VCaP (cell line): Measurements from ENCODE around the gene MYBPC2.

ENCODE experiments used
- H3K27ac ChIP-seq: fragments of 450-650 bp; 2 replicates; pipeline ENCODE4 v1.5.1; 2017
- TF ChIP-seq, protein P1 (sequence below): fragments of 450-650 bp; conservative IDR thresholded peaks from 2 replicates; pipeline ENCODE4 v1.5.1; 2017; ENCODE audit warnings: mild to moderate bottlenecking, moderate library complexity

Gene MYBPC2

DNA sequence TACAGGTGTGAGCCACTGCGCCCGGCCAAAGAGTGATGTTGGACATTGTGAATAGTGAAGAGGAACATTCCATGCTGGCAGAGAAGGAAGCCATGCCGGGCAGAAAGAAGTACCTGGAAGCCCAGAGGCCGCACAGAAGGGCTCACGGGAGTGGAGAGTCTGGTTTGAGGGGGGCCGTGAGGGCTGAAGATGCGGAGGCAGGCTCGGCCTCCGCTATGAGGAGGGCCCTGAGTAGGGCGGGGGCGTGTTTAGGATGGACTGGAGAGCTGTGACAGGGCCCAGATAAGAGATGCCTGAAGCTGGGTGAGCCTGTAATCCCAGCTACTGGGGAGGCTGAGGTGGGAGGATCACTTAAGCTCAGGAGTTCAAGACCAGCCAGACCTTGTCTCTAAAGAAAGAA lies 76.7 kb downstream of the MYBPC2 start:
- TF ChIP-seq, protein P1, sequence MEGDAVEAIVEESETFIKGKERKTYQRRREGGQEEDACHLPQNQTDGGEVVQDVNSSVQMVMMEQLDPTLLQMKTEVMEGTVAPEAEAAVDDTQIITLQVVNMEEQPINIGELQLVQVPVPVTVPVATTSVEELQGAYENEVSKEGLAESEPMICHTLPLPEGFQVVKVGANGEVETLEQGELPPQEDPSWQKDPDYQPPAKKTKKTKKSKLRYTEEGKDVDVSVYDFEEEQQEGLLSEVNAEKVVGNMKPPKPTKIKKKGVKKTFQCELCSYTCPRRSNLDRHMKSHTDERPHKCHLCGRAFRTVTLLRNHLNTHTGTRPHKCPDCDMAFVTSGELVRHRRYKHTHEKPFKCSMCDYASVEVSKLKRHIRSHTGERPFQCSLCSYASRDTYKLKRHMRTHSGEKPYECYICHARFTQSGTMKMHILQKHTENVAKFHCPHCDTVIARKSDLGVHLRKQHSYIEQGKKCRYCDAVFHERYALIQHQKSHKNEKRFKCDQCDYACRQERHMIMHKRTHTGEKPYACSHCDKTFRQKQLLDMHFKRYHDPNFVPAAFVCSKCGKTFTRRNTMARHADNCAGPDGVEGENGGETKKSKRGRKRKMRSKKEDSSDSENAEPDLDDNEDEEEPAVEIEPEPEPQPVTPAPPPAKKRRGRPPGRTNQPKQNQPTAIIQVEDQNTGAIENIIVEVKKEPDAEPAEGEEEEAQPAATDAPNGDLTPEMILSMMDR, result no peak
- no peak overlapping the region for H3K27ac ChIP-seq

DNA sequence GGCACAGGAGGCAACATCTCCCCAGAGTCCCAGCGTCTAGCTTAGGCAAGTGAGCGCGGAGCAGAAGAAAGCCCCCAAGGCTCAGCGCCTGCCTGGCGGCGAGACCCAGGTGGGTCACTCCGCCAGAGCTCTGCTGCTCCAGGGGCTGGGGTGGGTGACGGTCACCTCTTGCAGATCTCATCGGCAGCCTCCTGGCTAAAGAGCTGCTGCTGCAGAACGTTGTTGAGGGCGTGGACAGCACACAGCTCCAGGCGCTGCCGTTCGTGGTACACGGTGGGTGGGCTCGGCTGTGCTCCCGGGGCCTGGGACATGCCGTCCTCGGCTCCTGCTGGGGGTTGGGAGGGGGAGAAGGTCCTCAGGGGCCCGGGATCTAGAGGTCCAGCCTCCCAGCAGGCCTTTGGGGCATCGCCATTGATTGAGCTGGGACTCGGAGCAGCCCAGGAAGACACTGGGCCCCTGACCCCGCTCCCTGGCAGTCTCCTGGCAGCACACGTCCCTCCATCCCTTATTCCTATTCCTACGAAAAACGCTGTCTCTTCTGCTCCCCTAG lies 77.5 kb downstream of the MYBPC2 start:
- TF ChIP-seq, protein P1, result no peak
- peak overlapping the region; percentile 66; the same call in 1 of the 2 replicates for H3K27ac ChIP-seq

DNA sequence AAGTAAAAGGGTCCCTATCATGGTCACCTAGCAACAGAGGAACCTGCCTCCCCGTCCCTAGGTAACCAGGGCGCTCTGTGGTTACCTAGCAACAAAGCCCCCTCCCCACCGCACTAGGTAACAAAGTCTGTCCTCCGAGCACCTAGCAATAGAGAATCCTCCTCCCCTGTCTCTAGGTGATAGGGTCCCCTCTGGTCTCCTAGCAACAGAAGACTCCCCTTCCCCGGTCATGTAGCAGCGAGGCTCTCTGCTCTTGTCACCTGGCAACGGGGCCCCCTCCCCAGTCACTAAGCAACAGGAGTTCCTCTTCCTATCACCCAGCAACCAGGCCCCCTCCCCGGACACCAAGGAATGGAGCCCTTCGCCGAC lies 78.0 kb downstream of the MYBPC2 start:
- peak overlapping the region; percentile 66 for H3K27ac ChIP-seq
- TF ChIP-seq, protein P1, result no peak

DNA sequence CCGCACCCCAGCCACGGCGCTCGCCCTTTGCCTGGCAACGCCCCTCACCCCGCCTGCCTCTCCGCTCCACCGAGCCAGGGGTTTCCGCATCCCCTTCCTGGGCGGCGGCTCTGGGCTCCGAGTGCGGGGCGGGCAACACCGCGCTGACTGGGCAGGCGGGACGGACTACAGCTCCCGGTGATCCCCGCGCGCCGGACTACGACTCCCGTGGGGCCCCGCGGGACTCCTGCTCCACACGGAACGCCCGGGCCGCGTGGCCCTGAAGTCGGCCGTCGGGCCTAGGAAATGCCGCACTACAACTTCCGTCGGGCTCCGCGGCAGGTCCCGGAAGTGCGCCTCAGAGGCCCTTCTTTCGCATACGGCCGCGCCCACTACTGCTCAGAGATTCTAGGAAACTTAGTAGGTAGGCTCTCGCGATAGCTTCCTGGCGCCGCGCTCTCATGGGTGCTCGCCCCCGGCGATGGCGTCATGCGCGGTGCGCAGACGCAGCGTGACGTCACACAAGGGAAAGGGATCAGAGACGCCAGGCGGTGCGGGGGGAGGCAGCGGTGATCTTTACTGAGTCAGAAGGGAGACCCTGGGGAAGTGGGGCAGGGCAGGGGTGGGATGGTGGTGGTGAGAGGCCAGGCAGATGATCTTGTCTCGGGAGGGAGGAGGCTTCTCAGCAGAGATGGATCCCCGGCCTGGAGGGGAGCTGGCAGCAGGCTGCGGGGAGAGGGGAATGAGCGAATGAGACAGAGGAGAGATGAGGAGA lies 78.6 kb downstream of the MYBPC2 start, which contains the start of gene JOSD2:
JOSD2 (minus strand) TSS at position 123 of the 754 bp plus-strand sequence. CDS start 760 bp downstream, outside the sequence.
- peak within 1 kb of the TSS; percentile 66 for H3K27ac ChIP-seq
- TF ChIP-seq, protein P1, result no peak

DNA sequence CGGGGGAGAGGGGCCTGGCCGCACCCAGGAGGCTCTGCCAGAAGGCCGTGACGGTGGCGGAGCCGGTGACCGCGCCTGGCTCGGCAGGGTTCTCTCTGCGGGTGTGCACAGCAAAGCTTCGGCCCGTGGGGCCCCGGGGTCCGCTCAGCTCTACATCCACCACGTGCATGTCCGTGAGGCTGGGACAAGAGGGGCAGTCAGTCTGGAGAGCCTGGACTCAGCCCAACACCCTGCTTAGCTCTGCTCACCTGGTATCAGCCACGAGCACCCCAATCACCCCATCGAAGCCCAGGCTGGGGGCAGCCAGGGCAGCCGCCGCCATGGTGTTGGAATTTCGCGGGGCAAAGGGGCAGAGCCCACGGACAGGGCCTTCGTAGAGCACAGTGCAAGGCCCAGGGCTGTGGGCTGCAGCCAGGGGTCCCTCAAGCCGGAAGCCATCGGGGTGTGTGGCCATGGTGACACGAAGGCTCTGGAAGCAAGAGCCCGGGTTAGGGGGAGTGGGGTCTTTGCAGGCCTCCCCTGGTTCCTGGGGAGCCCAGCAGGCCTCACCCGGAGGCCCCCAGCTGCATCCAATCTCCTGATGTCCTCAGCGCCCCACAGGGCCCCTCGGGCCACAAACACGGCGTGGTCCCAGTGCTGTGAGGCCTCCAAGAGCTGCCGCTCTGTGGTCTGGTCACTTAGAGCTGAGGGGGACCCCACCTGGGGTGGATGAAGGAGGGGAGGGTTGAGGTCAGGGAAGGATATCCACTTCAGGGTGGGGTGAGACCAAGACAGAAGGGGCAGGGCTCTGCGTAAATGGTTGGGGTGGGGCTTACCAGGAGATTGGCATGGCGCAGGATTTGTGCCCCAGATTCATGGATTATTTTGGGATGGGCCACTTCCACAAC lies 79.7 kb downstream of the MYBPC2 start:
- TF ChIP-seq, protein P1, result no peak
- H3K27ac ChIP-seq, result peak overlapping the region; percentile 66; the same call in 1 of the 2 replicates

DNA sequence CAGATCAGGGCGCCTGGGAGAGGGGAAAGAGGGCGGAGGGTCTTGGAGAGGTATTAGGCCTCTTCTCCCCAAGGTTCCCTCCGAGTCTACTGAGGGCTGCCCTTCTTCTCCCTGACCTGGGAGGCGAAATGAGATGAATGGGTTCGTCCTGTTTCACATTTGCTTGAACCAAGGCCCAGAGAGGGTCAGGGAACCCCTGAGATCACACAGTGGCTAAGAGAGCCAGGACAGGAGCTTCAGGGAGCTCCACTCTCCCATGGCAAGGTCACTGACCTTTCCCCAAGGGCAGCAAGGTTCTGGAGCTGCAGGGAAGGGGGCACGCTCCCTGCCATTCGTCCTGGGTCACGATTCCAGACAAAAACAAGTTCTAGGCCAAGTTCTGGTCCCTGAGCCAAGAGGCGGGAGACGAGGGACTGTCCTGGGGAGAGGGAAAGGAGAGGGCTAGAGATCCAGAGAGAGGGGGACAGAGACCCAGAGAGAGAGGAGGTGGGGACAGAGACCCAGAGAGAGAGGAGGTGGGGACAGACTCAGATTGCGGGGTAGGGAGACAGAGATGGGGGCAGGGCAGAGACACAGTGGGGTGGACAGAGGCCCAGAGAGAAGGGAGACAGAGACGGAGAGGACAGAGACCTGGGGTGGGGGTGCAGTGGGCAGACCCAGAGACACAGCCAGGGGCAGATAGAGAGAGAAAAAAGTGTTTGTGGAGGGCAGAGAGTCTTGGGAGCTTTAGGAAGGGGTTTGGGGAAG lies 80.5 kb downstream of the MYBPC2 start:
- TF ChIP-seq, protein P1, result no peak
- no peak overlapping the region for H3K27ac ChIP-seq
